Psoas muscle (tissue), 8 donors: ENCODE measurements around the gene IFITM5. TPM values are rescaled to one million over a fixed set of nuclear protein-coding genes. Genes with fewer than 3 reads are reported as not detected.

Source experiments
- ATAC-seq, 4 donors: fragments of 200-7000 bp; cut with Tn5 transposase; one replicate each; pipeline ENCODE4 v1.9.1; 2020; ENCODE audit warnings: moderate library complexity in 3 of 4, mild to moderate bottlenecking in 2 of 4
- DNase-seq, 2 donors: peaks; one replicate each; pipeline ENCODE4 v3.0.0-alpha.2; 2020
- H3K27ac ChIP-seq: fragments of 200-600 bp; one replicate; pipeline ENCODE4 v1.8.0; 2022
- H3K27me3 ChIP-seq, 3 donors: fragments of 200-600 bp in 1 of 3; one replicate each; pipeline versions ENCODE4 v1.6.1 to v1.8.0; 2013 to 2022; ENCODE audit warnings: low read length in 2 of 3, mild to moderate bottlenecking in 2 of 3, moderate library complexity in 1 of 3; ENCODE audit not compliant: insufficient read depth in 3 of 3
- H3K36me3 ChIP-seq, 2 donors: fragments of 200-600 bp in 1 of 2; one replicate each; pipeline versions ENCODE4 v1.6.1 to v1.8.0; 2013 to 2022; ENCODE audit warnings: low read depth in 1 of 2, mild to moderate bottlenecking in 1 of 2, moderate library complexity in 1 of 2; ENCODE audit not compliant: insufficient read depth in 1 of 2
- H3K4me1 ChIP-seq: fragments of 200-600 bp; one replicate; pipeline ENCODE4 v1.8.0; 2022
- H3K4me3 ChIP-seq: fragments of 200-600 bp; one replicate; pipeline ENCODE4 v1.8.0; 2022; ENCODE audit warnings: mild to moderate bottlenecking
- H3K9me3 ChIP-seq: fragments of 200-600 bp; one replicate; pipeline ENCODE4 v1.8.0; 2022
- CTCF ChIP-seq: fragments of 200-600 bp; IDR thresholded peaks from one replicate; pipeline ENCODE4 v1.8.0; 2022; ENCODE audit warnings: antibody characterized with exemption
- whole genome bisulfite sequencing, 3 donors: extraction: QIAGEN DNeasy Blood & Tissue Kit; methylation state at CpG; one replicate each; pipeline versions ENCODE4 v1.1.6 to v1.1.7; 2013; 5-methylcytosine and 5-hydroxymethylcytosine counted together
- intact Hi-C, 2 donors: fragments of 100-400 bp; cut with DNase I; formaldehyde crosslinking; loops; one replicate each; pipeline versions ENCODE4 v1.11.0 to v1.14.2; 2022
- polyA plus RNA-seq, 3 donors: library from polyadenylated mRNA; stranded (reverse); fragments of 200-250 nt; gene quantifications; one replicate each; pipeline ENCODE4 v1.2.3, GENCODE V29; 2013
- total RNA-seq, 4 donors: library from RNA; stranded (reverse); fragmentation: NEBNext Ultra II Directional in 2 of 4; extraction: Animal tissue kit (Norgen Biotek cat#: 25700) in 2 of 4; gene quantifications; one replicate each; pipeline versions ENCODE4 v1.2.1 to v1.2.4, GENCODE V29; 2021 to 2023
- donor health status: healthy with polysubstance abuse.
- donor health status: DM: no; HTN: no; CAD: no; lungs with moderate emphysema.
- donor health status: Bipolar disorder and iron deficiency.
- donor health status: healthy.
- donor health status: DM: yes; HTN: yes; CAD: no.
- donor health status: DM: no; HTN: no; CAD: no.
- donor health status: DM: no; HTN: no; CAD: no.
- donor health status: DM: yes; HTN: yes; CAD: no.

The IFITM5 gene
- total and polyA plus RNA-seq, 7 donors: not detected

- intact Hi-C loops: no loop called here
- H3K27ac ChIP-seq: no peak overlapping the region
- no peaks in the 10 kb centered on the region for H3K36me3 ChIP-seq
- no peaks in the 10 kb centered on the region for H3K4me1 ChIP-seq
- H3K9me3 ChIP-seq: no peaks in the 10 kb centered on the region
- ATAC-seq (no peak), DNase-seq (peak in 1 of 2 donors; percentile 32)
- no peak for TF ChIP-seq CTCF
- 71 to 75% (median 71%) methylated on average over 28 to 29 of the region's 29 CpGs for WGBS, 3 donors
- no peak overlapping the region for H3K4me3 ChIP-seq
- peaks cover 0 to 69% (median 40%) of the 10 kb centered on the region in 3 donors for H3K27me3 ChIP-seq
These were observed 14.1 kb downstream of the IFITM5 start for GRCh38 chr11:285021-285893.

GRCh38 chr11:284105-285020 lies 15.0 kb downstream of the IFITM5 start:
- ATAC-seq: no peak
- no peak for TF ChIP-seq CTCF
- no peak overlapping the region for H3K27ac ChIP-seq
- H3K9me3 ChIP-seq: no peaks in the 10 kb centered on the region
- H3K36me3 ChIP-seq: no peaks in the 10 kb centered on the region
- no peak overlapping the region for H3K4me3 ChIP-seq
- intact Hi-C loops: no loop called here
- no peaks in the 10 kb centered on the region for H3K4me1 ChIP-seq
- peak in 1 of 2 donors; percentile 47 for DNase-seq
- WGBS, 3 donors: 81 to 83% (median 81%) methylated on average over 23 to 24 of the region's 24 CpGs
- peaks cover 0 to 69% (median 43%) of the 10 kb centered on the region in 3 donors for H3K27me3 ChIP-seq

GRCh38 chr11:283405-284104 lies 15.8 kb downstream of the IFITM5 start:
- no peak for TF ChIP-seq CTCF
- intact Hi-C loops: no loop called here
- Histone ChIP-seq H3K4me3 (no peak overlapping the region), H3K9me3 (no peaks in the 10 kb centered on the region), H3K36me3 (no peaks in the 10 kb centered on the region), H3K27me3 (peaks cover 0 to 74% (median 49%) of the 10 kb centered on the region in 3 donors), H3K27ac (no peak overlapping the region), H3K4me1 (no peaks in the 10 kb centered on the region)
- DNase-seq (peak in 1 of 2 donors; percentile 8), ATAC-seq (no peak)
- 78 to 83% (median 81%) methylated on average over 21 to 23 of the region's 23 CpGs for WGBS, 3 donors

- H3K27me3 ChIP-seq: peaks cover 0 to 74% (median 50%) of the 10 kb centered on the region in 3 donors
- H3K4me1 ChIP-seq: no peaks in the 10 kb centered on the region
- H3K36me3 ChIP-seq: no peaks in the 10 kb centered on the region
- WGBS, 3 donors: 42 to 48% (median 46%) methylated on average over 10 to 13 of the region's 13 CpGs
- ATAC-seq (no peak), DNase-seq (peak in 1 of 2 donors; percentile 22)
- H3K27ac ChIP-seq: no peak overlapping the region
- no peak for TF ChIP-seq CTCF
- intact Hi-C loops: no loop called here
- no peak overlapping the region for H3K4me3 ChIP-seq
- no peaks in the 10 kb centered on the region for H3K9me3 ChIP-seq
These were observed 16.5 kb downstream of the IFITM5 start for GRCh38 chr11:282630-283360.
